ENCODE measurements around the gene LTBP4. TPM values are rescaled to one million over a fixed set of nuclear protein-coding genes. Genes with fewer than 3 reads are reported as not detected.
"Not testable (repeated sequence)": the region's sequence is repeated elsewhere in the genome, so short reads cannot be mapped to it uniquely, and the experiment has no call there.

The LTBP4 gene
- total and polyA plus RNA-seq, 3 experiments from 2014 or later: 40.0 to 111 (median 103) TPM

DNA sequence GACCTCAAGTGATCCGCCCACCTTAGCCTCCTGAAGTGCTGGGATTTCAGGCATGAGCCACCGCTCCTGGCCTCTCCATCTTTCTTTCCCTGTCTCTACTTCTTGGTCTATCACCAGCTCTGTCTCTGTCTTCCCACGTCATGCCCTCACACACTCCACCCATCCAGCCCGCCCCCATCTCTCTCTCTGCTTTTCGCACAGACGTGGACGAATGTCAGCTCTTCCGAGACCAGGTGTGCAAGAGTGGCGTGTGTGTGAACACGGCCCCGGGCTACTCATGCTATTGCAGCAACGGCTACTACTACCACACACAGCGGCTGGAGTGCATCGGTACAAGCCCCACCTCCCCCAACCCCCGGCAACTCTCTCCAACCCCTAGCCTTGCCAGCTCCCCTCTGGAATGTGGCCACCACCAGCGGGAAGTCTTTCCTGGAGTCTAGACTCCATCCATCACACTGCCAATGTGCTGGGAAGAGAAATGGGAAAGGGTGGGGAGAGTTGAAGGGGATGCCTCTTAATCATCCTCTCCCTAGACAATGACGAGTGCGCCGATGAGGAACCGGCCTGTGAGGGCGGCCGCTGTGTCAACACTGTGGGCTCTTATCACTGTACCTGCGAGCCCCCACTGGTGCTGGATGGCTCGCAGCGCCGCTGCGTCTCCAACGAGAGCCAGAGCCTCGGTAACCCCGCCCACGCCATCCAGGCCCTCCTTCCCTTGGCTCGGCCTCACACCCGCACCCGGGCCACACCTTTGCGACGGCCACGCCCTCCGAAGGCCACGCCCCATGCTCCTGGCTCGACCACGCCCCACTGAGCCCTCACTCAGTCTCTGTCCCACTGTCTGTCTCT lies 22.5 kb downstream of the LTBP4 start:
- Mint-ChIP-seq H3K36me3 (peaks cover 6 to 63% (median 26%) of the 10 kb centered on the region in 3 donors), H3K9me3 (no peaks in the 10 kb centered on the region), H3K27me3 (no peaks in the 10 kb centered on the region), H3K27ac (peak overlapping the region in 1 of 8 donors; percentile 68), H3K4me3 (no peak overlapping the region), H3K4me1 (no peaks in the 10 kb centered on the region)
- POLR2A ChIA-PET: no interaction called here
- Histone ChIP-seq H3K4me3 (ENCODE audit: low read length) (no peak overlapping the region), H3K27ac (ENCODE audit: low read depth, low read length) (no peak overlapping the region), H3K36me3 (ENCODE audit: insufficient read depth, low read length) (peaks cover 9% of the 10 kb centered on the region), H3K9me3 (ENCODE audit: low read length) (no peaks in the 10 kb centered on the region), H3K27me3 (ENCODE audit: insufficient read depth, low read length, poor library complexity, severe bottlenecking) (no peaks in the 10 kb centered on the region), H3K4me1 (ENCODE audit: insufficient read depth, low read length) (no peaks in the 10 kb centered on the region)
- CTCF ChIA-PET: interaction anchor here (1.0 to 2.6 kb wide), 3 partner anchors 10 to 20 kb away, joined by 4 to 13 read pairs (median 6); no protein-coding TSS in a partner anchor
- peak in 1 of 5 donors; percentile 45 for DNase-seq

- H3K4me1 ChIP-seq (ENCODE audit: insufficient read depth, low read length); H3K9me3 ChIP-seq (ENCODE audit: low read length); DNase-seq; H3K9me3 Mint-ChIP-seq; H3K4me3 Mint-ChIP-seq; H3K4me3 ChIP-seq (ENCODE audit: low read length); H3K27me3 ChIP-seq (ENCODE audit: insufficient read depth, low read length, poor library complexity, severe bottlenecking); H3K27me3 Mint-ChIP-seq; H3K36me3 ChIP-seq (ENCODE audit: insufficient read depth, low read length); H3K27ac ChIP-seq (ENCODE audit: low read depth, low read length); H3K4me1 Mint-ChIP-seq; POLR2A ChIA-PET: not testable (repeated sequence)
- Mint-ChIP-seq H3K36me3 (peaks cover 3 to 57% (median 22%) of the 10 kb centered on the region in 3 donors), H3K27ac (peak overlapping the region in 3 of 8 donors; percentile 14 to 68 (median 35))
- CTCF ChIA-PET: interaction anchor here (2.6 kb wide), 1 partner anchor 10 kb away, joined by 13 read pairs; no protein-coding TSS in a partner anchor
Observed at GRCh38 chr19:40624369-40625153, 23.4 kb downstream of the LTBP4 start.

DNA sequence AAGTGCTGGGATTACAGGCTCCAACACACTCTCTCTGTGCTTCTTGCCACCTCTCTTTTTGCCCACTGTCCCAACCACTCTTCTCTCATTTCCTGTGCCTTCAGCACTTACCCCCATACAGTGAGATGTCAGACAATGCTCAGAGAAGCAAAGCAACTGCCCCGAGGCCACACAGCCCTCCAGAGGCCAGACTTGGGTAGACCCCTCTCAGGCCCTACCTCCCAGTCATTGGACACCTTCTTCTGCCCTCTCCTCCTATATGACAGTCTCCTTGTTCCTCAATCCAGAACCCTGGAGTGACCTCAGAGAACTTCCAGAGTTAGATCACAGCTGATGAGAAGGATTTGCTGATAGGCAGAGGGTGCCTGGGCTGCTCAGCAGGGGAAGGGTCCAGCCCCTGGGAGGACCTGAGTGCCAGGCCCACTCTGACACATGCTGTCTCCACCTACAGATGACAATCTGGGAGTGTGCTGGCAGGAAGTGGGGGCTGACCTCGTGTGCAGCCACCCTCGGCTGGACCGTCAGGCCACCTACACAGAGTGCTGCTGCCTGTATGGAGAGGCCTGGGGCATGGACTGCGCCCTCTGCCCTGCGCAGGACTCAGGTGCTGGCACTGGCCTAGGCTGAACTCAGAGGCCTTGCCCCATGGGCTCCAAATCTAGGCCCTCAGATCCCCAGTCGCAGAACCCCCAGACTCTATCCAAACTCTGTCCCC lies 24.4 kb downstream of the LTBP4 start:
- peak in 1 of 5 donors; percentile 27 for DNase-seq
- H3K4me3 Mint-ChIP-seq: no peak overlapping the region
- POLR2A ChIA-PET: interaction anchor here (0.6 kb wide), 1 partner anchor 19 kb away, joined by 3 read pairs; no protein-coding TSS in a partner anchor
- H3K27me3 ChIP-seq (ENCODE audit: insufficient read depth, low read length, poor library complexity, severe bottlenecking): no peaks in the 10 kb centered on the region
- H3K4me3 ChIP-seq (ENCODE audit: low read length): no peak overlapping the region
- H3K4me1 Mint-ChIP-seq: no peaks in the 10 kb centered on the region
- no peak overlapping the region for H3K27ac ChIP-seq (ENCODE audit: low read depth, low read length)
- no peaks in the 10 kb centered on the region for H3K4me1 ChIP-seq (ENCODE audit: insufficient read depth, low read length)
- CTCF ChIA-PET: interaction anchor here (2.6 kb wide), 1 partner anchor 9 kb away, joined by 13 read pairs; no protein-coding TSS in a partner anchor
- H3K9me3 ChIP-seq (ENCODE audit: low read length): no peaks in the 10 kb centered on the region
- H3K36me3 Mint-ChIP-seq: peaks cover 5 to 58% (median 21%) of the 10 kb centered on the region in 3 donors
- peak overlapping the region in 5 of 8 donors; percentile 13 to 84 (median 76) for H3K27ac Mint-ChIP-seq
- peaks cover 3% of the 10 kb centered on the region for H3K36me3 ChIP-seq (ENCODE audit: insufficient read depth, low read length)
- no peaks in the 10 kb centered on the region for H3K9me3 Mint-ChIP-seq
- no peaks in the 10 kb centered on the region for H3K27me3 Mint-ChIP-seq

DNA sequence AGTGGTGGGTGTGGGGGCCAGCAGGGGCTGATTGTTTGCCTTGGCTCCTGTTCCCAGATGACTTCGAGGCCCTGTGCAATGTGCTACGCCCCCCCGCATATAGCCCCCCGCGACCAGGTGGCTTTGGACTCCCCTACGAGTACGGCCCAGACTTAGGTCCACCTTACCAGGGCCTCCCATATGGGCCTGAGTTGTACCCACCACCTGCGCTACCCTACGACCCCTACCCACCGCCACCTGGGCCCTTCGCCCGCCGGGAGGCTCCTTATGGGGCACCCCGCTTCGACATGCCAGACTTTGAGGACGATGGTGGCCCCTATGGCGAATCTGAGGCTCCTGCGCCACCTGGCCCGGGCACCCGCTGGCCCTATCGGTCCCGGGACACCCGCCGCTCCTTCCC lies 25.7 kb downstream of the LTBP4 start:
- Histone ChIP-seq H3K27ac (ENCODE audit: low read depth, low read length) (no peak overlapping the region), H3K27me3 (ENCODE audit: insufficient read depth, low read length, poor library complexity, severe bottlenecking) (no peaks in the 10 kb centered on the region), H3K4me1 (ENCODE audit: insufficient read depth, low read length) (no peaks in the 10 kb centered on the region), H3K9me3 (ENCODE audit: low read length) (no peaks in the 10 kb centered on the region), H3K36me3 (ENCODE audit: insufficient read depth, low read length) (no peaks in the 10 kb centered on the region), H3K4me3 (ENCODE audit: low read length) (no peak overlapping the region)
- Mint-ChIP-seq H3K4me1 (no peaks in the 10 kb centered on the region), H3K4me3 (no peak overlapping the region), H3K27ac (no peak overlapping the region), H3K27me3 (no peaks in the 10 kb centered on the region), H3K36me3 (peaks cover 5 to 50% (median 16%) of the 10 kb centered on the region in 3 donors), H3K9me3 (no peaks in the 10 kb centered on the region)
- ChIA-PET POLR2A (no interaction called here), CTCF (no interaction called here)
- DNase-seq: peak in 1 of 5 donors; percentile 33

- peak in 1 of 5 donors; percentile 42 for DNase-seq
- Histone ChIP-seq H3K36me3 (ENCODE audit: insufficient read depth, low read length) (no peaks in the 10 kb centered on the region), H3K4me1 (ENCODE audit: insufficient read depth, low read length) (no peaks in the 10 kb centered on the region), H3K9me3 (ENCODE audit: low read length) (no peaks in the 10 kb centered on the region), H3K27ac (ENCODE audit: low read depth, low read length) (no peak overlapping the region), H3K27me3 (ENCODE audit: insufficient read depth, low read length, poor library complexity, severe bottlenecking) (no peaks in the 10 kb centered on the region), H3K4me3 (ENCODE audit: low read length) (no peak overlapping the region)
- H3K9me3 Mint-ChIP-seq: no peaks in the 10 kb centered on the region
- H3K4me3 Mint-ChIP-seq: no peak overlapping the region
- POLR2A ChIA-PET: no interaction called here
- no peaks in the 10 kb centered on the region for H3K27me3 Mint-ChIP-seq
- CTCF ChIA-PET: no interaction called here
- H3K4me1 Mint-ChIP-seq: no peaks in the 10 kb centered on the region
- H3K36me3 Mint-ChIP-seq: peaks cover 5 to 45% (median 16%) of the 10 kb centered on the region in 3 donors
- peak overlapping the region in 2 of 8 donors; percentile 42 to 94 for H3K27ac Mint-ChIP-seq
Observed at GRCh38 chr19:40627486-40628279, 26.5 kb downstream of the LTBP4 start.

GRCh38 chr19:40629346-40629745 lies 28.2 kb downstream of the LTBP4 start:
- POLR2A ChIA-PET: no interaction called here
- Mint-ChIP-seq H3K4me1 (peaks cover 0 to 5% (median 2%) of the 10 kb centered on the region in 3 donors), H3K27ac (no peak overlapping the region)

DNA sequence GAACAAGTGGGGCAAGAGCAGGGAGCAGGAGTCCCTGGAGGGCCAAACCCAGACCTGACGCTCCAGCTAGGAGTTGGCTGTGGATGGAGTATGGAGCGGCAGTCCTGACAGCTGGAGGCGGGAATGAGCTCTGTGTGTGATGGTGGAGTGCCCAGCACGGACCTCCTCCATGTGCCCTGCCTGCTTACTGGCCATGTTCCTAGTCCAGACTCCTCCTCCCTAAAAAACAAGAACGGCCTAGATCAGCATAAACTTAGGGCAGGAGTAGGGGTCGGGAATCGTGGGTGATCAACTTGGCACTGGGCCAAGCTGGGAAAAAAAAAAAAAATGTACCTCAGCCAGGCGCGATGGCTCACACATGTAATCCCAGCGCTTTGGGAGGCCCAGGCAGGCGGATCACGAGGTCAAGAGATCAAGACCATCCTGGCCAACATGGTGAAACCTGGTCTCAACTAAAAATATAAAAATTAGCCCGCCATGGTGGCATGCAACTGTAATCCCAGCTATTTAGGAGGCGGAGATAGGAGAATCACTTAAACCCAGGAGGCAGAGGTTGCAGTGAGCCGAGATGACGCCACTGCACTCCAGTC lies 29.5 kb downstream of the LTBP4 start:
- no peaks in the 10 kb centered on the region for H3K4me1 ChIP-seq (ENCODE audit: insufficient read depth, low read length)
- peaks cover 5 to 25% (median 10%) of the 10 kb centered on the region in 3 donors for H3K36me3 Mint-ChIP-seq
- DNase-seq: no peak

More at GRCh38 chr19:40629346-40629745, 28.2 kb downstream of the LTBP4 start:
- no peaks in the 10 kb centered on the region for H3K36me3 ChIP-seq (ENCODE audit: insufficient read depth, low read length)
- H3K27ac ChIP-seq (ENCODE audit: low read depth, low read length): no peak overlapping the region
- no peak overlapping the region for H3K4me3 ChIP-seq (ENCODE audit: low read length)
- DNase-seq: peak in 1 of 5 donors; percentile 45
- CTCF ChIA-PET: no interaction called here
- peaks cover 5 to 32% (median 16%) of the 10 kb centered on the region in 3 donors for H3K36me3 Mint-ChIP-seq
- no peak overlapping the region for H3K4me3 Mint-ChIP-seq
- H3K27me3 ChIP-seq (ENCODE audit: insufficient read depth, low read length, poor library complexity, severe bottlenecking): no peaks in the 10 kb centered on the region
- H3K9me3 ChIP-seq (ENCODE audit: low read length): no peaks in the 10 kb centered on the region
- H3K27me3 Mint-ChIP-seq: no peaks in the 10 kb centered on the region
- no peaks in the 10 kb centered on the region for H3K9me3 Mint-ChIP-seq
- no peaks in the 10 kb centered on the region for H3K4me1 ChIP-seq (ENCODE audit: insufficient read depth, low read length)

More for the DNA sequence above, 29.5 kb downstream of the LTBP4 start:
- Histone ChIP-seq H3K9me3 (ENCODE audit: low read length) (no peaks in the 10 kb centered on the region), H3K27ac (ENCODE audit: low read depth, low read length) (no peak overlapping the region), H3K4me3 (ENCODE audit: low read length) (no peak overlapping the region), H3K36me3 (ENCODE audit: insufficient read depth, low read length) (no peaks in the 10 kb centered on the region), H3K27me3 (ENCODE audit: insufficient read depth, low read length, poor library complexity, severe bottlenecking) (no peaks in the 10 kb centered on the region)
- Mint-ChIP-seq H3K4me1 (peaks cover 0 to 8% (median 5%) of the 10 kb centered on the region in 3 donors), H3K27me3 (peaks cover 2 to 4% of the 10 kb centered on the region in 2 donors), H3K4me3 (no peak overlapping the region), H3K9me3 (no peaks in the 10 kb centered on the region), H3K27ac (peak overlapping the region in 1 of 8 donors; percentile 36)
- POLR2A ChIA-PET: no interaction called here
- CTCF ChIA-PET: interaction anchor here (0.6 to 1.5 kb wide), 3 partner anchors 25 to 325 kb away, joined by 3 to 6 read pairs (median 3); no protein-coding TSS in a partner anchor

All from CD8-positive, alpha-beta memory T cell (primary cell).